NB4 (cell line): ENCODE data around the gene ACOX2.

ENCODE experiments used
- DNase-seq: peaks from one replicate; pipeline ENCODE4 v3.0.0; 2010; ENCODE audit warnings: low read depth
- H3K4me3 ChIP-seq: one replicate; pipeline ENCODE4 v1.5.1; 2011; ENCODE audit warnings: mild to moderate bottlenecking, low read depth, low read length, moderate library complexity
- MYC ChIP-seq: IDR thresholded peaks from 2 replicates; pipeline ENCODE4 v1.6.1; 2011; ENCODE audit warnings: low read depth, low read length
- POLR2A ChIP-seq: IDR thresholded peaks from 2 replicates; pipeline ENCODE4 v1.6.1; 2011; ENCODE audit warnings: mild to moderate bottlenecking; ENCODE audit not compliant: insufficient read length; ENCODE audit errors: extremely low read depth
- TF ChIP-seq, protein P1 (sequence below): IDR thresholded peaks from 2 replicates; pipeline ENCODE4 v1.6.1; 2011; ENCODE audit warnings: low read depth, low read length
- TF ChIP-seq, protein P2 (sequence below): IDR thresholded peaks from one replicate; pipeline ENCODE4 v1.5.1; 2012; ENCODE audit warnings: low read depth, low read length

Gene ACOX2

DNA sequence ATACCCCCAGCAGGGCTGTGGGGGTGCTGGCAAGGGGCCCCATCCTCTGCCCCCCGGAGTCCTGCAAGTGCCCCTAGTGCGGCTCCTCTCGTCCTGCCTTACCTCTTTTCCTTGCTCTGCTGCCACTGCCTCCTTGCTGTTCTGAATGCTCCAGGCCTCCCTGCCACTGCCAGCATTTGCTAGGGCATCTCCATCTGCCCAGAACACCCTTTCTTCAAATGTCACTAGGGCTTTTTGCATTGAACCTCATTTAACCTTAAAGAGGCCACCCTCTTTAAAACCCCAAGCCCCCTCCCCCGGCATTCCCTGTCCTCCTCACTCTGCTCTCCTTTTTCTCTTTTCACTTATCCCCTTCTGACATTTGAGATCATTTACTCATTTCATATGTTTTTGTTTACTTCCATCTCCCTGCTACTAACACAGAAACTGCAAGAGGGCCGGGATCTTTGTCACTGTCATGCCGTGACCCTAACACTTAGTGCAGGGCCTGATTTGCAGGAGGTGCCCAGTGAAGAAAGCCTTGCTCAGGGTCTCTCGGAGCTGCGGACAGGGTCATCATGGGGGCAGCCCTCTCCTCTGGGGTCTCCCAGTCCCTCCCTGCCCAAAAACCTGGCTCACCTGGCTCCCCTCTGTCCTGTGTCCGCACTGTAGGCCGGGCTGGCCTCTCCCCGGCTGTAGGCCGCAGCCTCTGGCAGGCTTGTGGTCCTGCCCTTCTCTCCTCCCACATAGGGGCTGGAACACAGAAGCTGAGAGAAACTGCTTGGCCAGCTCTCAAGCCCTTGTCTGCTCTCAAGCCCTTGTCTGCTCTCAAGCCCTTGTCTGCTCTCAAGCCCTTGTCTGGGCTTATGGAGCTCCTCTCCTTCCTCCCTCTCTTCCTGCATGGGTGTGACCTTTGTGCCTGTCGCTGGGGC lies at the start of gene ACOX2:
Gene ACOX2 (minus strand): TSS at position 690 of the 911 bp plus-strand sequence. CDS start 2,084 bp downstream, outside the sequence.
- TF ChIP-seq MYC, result no peak
- TF ChIP-seq, protein P1, sequence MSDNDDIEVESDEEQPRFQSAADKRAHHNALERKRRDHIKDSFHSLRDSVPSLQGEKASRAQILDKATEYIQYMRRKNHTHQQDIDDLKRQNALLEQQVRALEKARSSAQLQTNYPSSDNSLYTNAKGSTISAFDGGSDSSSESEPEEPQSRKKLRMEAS, result no peak
- no peak within 1 kb of the TSS for H3K4me3 ChIP-seq
- peak; percentile 18 for DNase-seq

DNA sequence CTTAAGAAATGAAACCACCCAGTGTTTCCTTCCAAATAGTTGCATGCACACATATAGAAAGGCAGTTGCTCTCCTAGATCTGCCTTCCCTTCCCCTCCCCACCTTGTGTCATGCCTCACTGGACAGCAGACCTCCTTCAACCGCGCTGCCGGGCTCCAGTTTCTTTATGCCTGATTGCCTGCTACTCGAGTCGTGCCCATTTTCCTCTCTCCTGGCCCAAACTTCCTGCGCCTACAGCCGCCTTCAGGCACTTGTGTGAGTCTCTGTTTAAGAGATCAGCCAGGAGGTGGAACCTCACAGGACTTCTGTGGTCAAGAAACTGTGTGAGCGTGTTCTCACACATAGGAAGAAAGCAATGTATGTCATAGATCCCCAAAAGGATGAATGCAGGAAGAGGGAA lies 49.0 kb upstream of the ACOX2 start:
- TF ChIP-seq, protein P1, result no peak
- no peak for TF ChIP-seq POLR2A
- TF ChIP-seq, protein P2, sequence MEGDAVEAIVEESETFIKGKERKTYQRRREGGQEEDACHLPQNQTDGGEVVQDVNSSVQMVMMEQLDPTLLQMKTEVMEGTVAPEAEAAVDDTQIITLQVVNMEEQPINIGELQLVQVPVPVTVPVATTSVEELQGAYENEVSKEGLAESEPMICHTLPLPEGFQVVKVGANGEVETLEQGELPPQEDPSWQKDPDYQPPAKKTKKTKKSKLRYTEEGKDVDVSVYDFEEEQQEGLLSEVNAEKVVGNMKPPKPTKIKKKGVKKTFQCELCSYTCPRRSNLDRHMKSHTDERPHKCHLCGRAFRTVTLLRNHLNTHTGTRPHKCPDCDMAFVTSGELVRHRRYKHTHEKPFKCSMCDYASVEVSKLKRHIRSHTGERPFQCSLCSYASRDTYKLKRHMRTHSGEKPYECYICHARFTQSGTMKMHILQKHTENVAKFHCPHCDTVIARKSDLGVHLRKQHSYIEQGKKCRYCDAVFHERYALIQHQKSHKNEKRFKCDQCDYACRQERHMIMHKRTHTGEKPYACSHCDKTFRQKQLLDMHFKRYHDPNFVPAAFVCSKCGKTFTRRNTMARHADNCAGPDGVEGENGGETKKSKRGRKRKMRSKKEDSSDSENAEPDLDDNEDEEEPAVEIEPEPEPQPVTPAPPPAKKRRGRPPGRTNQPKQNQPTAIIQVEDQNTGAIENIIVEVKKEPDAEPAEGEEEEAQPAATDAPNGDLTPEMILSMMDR, result no peak
- TF ChIP-seq MYC, result no peak
- no peak for DNase-seq
- no peak overlapping the region for H3K4me3 ChIP-seq

DNA sequence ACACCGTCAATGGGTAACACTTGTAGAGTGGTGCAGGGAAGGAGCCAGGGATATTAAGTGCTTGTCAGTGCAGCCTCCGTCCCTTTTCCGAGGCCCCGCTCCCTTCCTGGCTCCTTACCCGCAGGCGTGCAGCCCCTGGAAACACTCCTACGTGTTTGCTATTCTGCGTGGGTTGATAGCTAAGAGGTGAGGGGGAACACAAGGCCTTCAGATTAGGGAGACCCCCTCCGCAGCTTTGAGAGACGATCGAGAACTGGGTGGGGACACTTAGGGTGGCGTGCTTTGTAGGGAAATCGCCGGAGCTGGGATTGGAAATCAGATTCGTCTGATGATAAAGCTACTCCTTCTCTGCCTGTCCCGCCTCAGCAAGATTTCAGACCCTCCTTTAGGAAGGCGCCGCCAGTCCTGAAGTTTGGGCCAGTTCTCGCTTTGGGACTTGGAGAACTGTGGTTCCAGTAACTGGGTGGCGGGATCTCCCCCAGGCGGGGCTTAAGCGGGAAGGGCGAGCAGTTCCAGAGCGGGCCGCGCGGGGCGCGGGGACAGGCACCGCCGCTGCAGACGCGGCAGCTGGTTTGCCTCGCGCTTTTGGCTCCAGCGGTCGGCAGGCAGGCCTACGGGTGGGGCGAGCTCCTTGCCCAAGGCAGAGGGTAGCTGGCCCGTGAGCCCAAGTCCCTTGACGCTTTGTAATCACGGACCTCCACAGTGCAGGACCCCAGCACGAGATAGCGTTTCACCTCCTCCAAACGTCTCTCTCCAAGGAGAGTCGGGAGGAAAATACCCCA lies 48.2 kb upstream of the ACOX2 start:
- TF ChIP-seq, protein P2, result peak; percentile 51
- TF ChIP-seq POLR2A, result no peak
- TF ChIP-seq, protein P1, result no peak
- peak; percentile 61 for DNase-seq
- peak overlapping the region; percentile 56 for H3K4me3 ChIP-seq

DNA sequence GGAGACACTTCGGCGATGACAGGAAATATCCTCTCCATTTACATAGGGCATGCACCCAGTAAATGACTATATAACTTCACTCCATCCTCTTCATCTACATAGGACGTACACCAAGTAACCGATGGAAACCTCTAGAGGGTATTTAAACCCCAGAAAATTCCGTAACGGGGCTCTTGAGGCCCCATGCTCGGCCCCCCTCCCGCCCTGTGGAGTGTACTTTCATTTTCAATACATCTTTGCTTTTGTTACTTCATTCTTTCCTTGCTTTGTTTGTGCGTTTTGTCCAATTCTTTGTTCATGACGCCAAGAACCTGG lies 47.7 kb upstream of the ACOX2 start:
- no peak for DNase-seq
- TF ChIP-seq POLR2A (no peak), MYC (no peak)
- TF ChIP-seq, protein P1, result no peak
- TF ChIP-seq, protein P2, result no peak
- peak overlapping the region; percentile 56 for H3K4me3 ChIP-seq

DNA sequence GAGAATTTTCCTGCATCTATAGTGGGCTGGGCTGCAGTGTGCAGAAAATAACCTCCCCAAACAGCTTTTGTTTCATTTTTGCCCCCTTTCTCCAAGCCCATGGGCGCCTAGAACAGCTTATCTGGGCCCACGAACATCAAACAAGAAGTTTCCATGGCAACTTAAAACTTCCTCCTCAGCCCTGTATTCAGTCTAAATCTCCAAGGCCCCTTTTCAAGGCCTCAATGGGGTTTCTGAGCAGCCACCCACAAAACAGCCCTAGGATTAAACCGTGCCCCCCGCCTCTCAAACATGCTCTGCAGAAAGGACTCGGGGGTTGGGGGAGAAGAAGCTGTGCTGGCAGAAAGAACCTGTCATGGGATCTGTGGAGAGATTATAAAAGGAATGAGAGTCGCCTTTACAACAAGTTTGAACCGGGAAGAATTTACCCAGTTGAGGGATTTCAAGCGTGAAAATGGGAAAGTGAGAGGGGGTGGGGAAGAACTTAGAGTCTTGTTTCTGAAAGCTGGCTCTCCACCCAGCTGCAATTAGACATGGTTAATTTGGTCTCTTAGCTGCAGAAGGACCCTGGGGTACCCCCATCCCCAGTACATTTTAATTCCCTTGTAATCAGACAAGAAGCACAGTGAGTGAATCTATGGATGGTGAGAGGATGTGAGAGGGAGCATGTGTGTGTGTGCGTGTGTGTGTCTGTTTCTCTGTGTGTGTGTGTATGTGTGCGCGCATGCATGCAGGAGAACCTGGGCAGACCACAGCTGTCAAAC lies 44.5 kb upstream of the ACOX2 start:
- H3K4me3 ChIP-seq, result no peak overlapping the region
- TF ChIP-seq, protein P2, result no peak
- no peak for TF ChIP-seq POLR2A
- DNase-seq, result no peak
